Testis (tissue), 2 donors: ENCODE results near the gene UBASH3B.

Experiments used
- CTCF ChIP-seq, 3 experiments: fragments of 450-650 bp in 2 of 3; fragments of 200-600 bp in 1 of 3; sonication (generic) in 1 of 3; IDR thresholded peaks; one replicate each; pipeline ENCODE4 v1.5.1; 2016 to 2019; ENCODE audit warnings: antibody characterized with exemption in 3 of 3, mild to moderate bottlenecking in 2 of 3, moderate library complexity in 1 of 3
- POLR2A ChIP-seq: fragments of 450-650 bp; IDR thresholded peaks from one replicate; pipeline ENCODE4 v1.6.1; 2017; ENCODE audit warnings: antibody characterized with exemption, mild to moderate bottlenecking, moderate library complexity

DNA sequence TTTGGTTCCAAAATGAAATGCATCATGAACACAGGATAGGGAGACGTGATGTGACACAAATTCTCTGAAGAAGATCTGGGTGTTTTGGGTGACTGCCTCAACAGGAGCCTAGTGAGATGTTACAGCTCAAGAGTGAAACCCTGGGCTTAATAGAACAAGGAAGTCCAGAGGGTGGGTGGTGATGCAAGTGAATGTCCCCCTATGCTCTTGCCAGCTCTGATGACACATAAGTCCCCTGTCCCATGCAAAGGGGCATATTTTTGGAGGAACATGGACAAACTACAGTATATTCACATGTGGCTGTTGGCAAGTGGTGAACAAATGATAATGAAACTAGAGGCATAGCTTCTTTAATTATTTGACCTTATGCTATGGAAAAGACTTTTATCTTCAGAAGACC lies 191.9 kb downstream of the UBASH3B start:
- no peak for TF ChIP-seq POLR2A
- no peak for TF ChIP-seq CTCF (IDR thresholded peaks at IDR 0.05)
